Dermis blood vessel endothelial cell (primary cell): Measurements from ENCODE around the gene IL27RA. TPM values are rescaled to one million over a fixed set of nuclear protein-coding genes. Genes with fewer than 3 reads are reported as not detected.

ENCODE experiments used
- DNase-seq: peaks from one replicate; pipeline ENCODE4 v3.0.0; 2010
- total RNA-seq: library from RNA; depleted of rRNA; stranded (reverse); fragments of >200 nt; gene quantifications from 2 replicates; pipeline ENCODE4 v1.2.3, GENCODE V29; 2014

Gene IL27RA
- 4.5 and 11.4 TPM in 2 replicates for total RNA-seq

GRCh38 chr19:14031719-14032480, at the start of gene IL27RA:
IL27RA (plus strand) TSS chr19:14031762; CDS start chr19:14031873, 111 bp downstream.
- DNase-seq = peak; percentile 60

GRCh38 chr19:13981988-13982501, 49.5 kb upstream of the IL27RA start:
- no peak for DNase-seq

GRCh38 chr19:13982773-13983172, 48.8 kb upstream of the IL27RA start:
- DNase-seq = no peak

- DNase-seq = no peak
Observed at GRCh38 chr19:13983213-13983889, 48.2 kb upstream of the IL27RA start.

GRCh38 chr19:13984186-13984585, 47.4 kb upstream of the IL27RA start:
- DNase-seq = no peak

GRCh38 chr19:13984875-13985741, 46.5 kb upstream of the IL27RA start:
- DNase-seq = no peak

GRCh38 chr19:13985771-13986347, 45.7 kb upstream of the IL27RA start:
- no peak for DNase-seq

- peak; percentile 93 for DNase-seq
Observed at GRCh38 chr19:13986348-13986904, 45.1 kb upstream of the IL27RA start.

GRCh38 chr19:13987101-13987890, 44.3 kb upstream of the IL27RA start:
- DNase-seq = peak; percentile 43

GRCh38 chr19:13989487-13989886, 42.1 kb upstream of the IL27RA start:
- DNase-seq = no peak

GRCh38 chr19:13990085-13990484, 41.5 kb upstream of the IL27RA start:
- no peak for DNase-seq

- DNase-seq = no peak
Observed at GRCh38 chr19:13992025-13992424, 39.5 kb upstream of the IL27RA start.

- DNase-seq = no peak
Observed at GRCh38 chr19:13993590-13994300, 37.8 kb upstream of the IL27RA start.

- DNase-seq = peak; percentile 34
Observed at GRCh38 chr19:13995017-13995728, 36.4 kb upstream of the IL27RA start.

GRCh38 chr19:13995878-13996765, 35.4 kb upstream of the IL27RA start:
- DNase-seq = no peak

- no peak for DNase-seq
Observed at GRCh38 chr19:13996928-13997630, 34.5 kb upstream of the IL27RA start.

- DNase-seq = no peak
Observed at GRCh38 chr19:13997631-13997962, 34.0 kb upstream of the IL27RA start.

GRCh38 chr19:13998426-13998825, 33.1 kb upstream of the IL27RA start:
- no peak for DNase-seq
